ENCODE results near the gene ADPGK.

Gene ADPGK

GRCh38 chr15:72786676-72787345, 3.3 kb upstream of the ADPGK start:
- TF ChIP-seq POLR2AphosphoS5 (IDR thresholded peaks at IDR 0.05; ENCODE audit: low read depth, low read length) (no peak), TAF1 (IDR thresholded peaks at IDR 0.05; ENCODE audit: borderline replicate concordance, low read depth, low read length) (no peak), POLR2A (IDR thresholded peaks at IDR 0.05; ENCODE audit: low read depth, low read length) (no peak)
- no peak for DNase-seq (ENCODE audit: insufficient read length)
- FAIRE-seq: no peak

DNA sequence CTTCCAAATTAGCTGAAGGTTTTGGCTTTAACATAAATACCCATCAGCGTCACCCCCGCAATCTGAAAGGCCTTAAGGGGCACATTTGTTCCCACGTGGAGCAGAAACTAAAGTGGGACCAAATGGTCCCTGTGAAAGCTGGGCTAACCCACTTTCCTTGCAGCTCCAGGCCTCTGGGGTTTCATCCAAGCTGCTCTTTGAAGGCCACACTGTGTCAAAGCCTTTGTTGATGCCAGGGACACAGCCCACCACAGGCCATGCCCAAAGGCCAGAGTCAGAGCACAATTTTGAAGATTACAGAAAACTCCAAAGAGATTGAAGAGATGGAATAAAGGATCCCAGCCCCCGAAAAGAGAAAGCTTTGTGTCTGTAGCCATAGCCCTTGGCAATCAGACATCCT, 2.7 kb upstream of the ADPGK start:
- FAIRE-seq (no peak), DNase-seq (ENCODE audit: insufficient read length) (no peak)
- TF ChIP-seq POLR2AphosphoS5 (IDR thresholded peaks at IDR 0.05; ENCODE audit: low read depth, low read length) (no peak), TAF1 (IDR thresholded peaks at IDR 0.05; ENCODE audit: borderline replicate concordance, low read depth, low read length) (no peak), POLR2A (IDR thresholded peaks at IDR 0.05; ENCODE audit: low read depth, low read length) (no peak)

DNA sequence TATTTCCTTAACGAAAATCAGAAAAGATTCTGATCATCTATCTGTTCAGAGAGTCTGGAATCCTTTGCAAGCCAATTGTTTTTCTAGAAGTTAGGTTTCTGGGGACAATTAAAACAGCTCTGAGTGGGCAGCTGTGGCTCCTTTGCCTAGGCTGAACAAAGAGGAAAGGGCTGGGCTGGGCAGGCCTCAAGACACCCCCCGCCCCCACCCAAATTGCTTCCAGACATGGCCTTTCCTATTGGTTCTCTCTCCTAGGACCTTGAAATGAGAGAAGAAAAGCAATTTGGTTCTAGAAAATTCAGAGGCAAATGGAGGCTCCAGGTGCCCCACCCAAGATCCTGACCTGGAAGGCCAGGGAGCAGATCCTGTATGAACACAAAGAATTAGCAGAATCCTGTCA, 2.3 kb upstream of the ADPGK start:
- no peak for DNase-seq (ENCODE audit: insufficient read length)
- FAIRE-seq: no peak
- TF ChIP-seq POLR2A (IDR thresholded peaks at IDR 0.05; ENCODE audit: low read depth, low read length): no peak
- TF ChIP-seq TAF1 (IDR thresholded peaks at IDR 0.05; ENCODE audit: borderline replicate concordance, low read depth, low read length): no peak
- TF ChIP-seq POLR2AphosphoS5 (IDR thresholded peaks at IDR 0.05; ENCODE audit: low read depth, low read length): no peak

- DNase-seq (ENCODE audit: insufficient read length) (no peak), FAIRE-seq (no peak)
- no peak for TF ChIP-seq TAF1 (IDR thresholded peaks at IDR 0.05; ENCODE audit: borderline replicate concordance, low read depth, low read length)
- TF ChIP-seq POLR2AphosphoS5 (IDR thresholded peaks at IDR 0.05; ENCODE audit: low read depth, low read length): no peak
- no peak for TF ChIP-seq POLR2A (IDR thresholded peaks at IDR 0.05; ENCODE audit: low read depth, low read length)
Observed at GRCh38 chr15:72785432-72785831, 1.9 kb upstream of the ADPGK start.

- no peak for TF ChIP-seq POLR2A (IDR thresholded peaks at IDR 0.05; ENCODE audit: low read depth, low read length)
- TF ChIP-seq TAF1 (IDR thresholded peaks at IDR 0.05; ENCODE audit: borderline replicate concordance, low read depth, low read length): no peak
- no peak for TF ChIP-seq POLR2AphosphoS5 (IDR thresholded peaks at IDR 0.05; ENCODE audit: low read depth, low read length)
- FAIRE-seq (no peak), DNase-seq (ENCODE audit: insufficient read length) (no peak)
Observed at GRCh38 chr15:72784456-72784876, 908 bp upstream of the ADPGK start.

DNA sequence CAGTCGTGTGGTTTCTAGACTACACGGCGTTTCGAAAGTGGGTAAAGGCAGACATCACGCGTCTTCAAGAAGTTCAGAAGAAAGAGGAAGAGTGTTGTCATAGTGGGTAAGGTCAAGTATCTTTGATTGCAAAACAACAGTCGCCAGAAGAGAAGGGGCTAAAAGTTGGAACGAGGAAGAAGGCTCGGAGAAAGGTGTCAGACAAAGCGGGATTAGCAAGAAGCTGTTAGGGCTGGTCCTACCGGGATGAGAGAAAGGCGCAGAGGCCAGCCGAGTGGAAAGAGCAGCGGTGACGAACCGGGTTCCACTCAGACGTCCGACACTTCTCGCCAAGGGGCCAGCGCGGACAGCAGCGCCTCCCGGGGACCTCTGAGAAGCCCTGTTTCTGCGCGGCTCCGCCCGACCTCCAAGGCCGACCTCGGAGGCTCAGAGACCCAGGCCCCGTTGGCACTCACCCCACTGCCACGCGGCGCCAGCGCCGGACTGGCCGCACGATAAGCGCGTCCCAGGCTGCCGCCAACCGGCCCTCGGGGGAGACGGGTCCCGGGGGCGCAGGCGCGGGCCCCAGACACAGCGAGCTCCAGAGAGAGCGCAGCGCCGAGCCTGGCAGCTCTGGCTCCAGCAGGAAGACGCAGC, 436 bp downstream of the ADPGK start:
- TF ChIP-seq TAF1 (IDR thresholded peaks at IDR 0.05; ENCODE audit: borderline replicate concordance, low read depth, low read length): no peak
- TF ChIP-seq POLR2A (IDR thresholded peaks at IDR 0.05; ENCODE audit: low read depth, low read length): no peak
- FAIRE-seq (no peak), DNase-seq (ENCODE audit: insufficient read length) (no peak)

- no peak for TF ChIP-seq TAF1 (IDR thresholded peaks at IDR 0.05; ENCODE audit: borderline replicate concordance, low read depth, low read length)
- no peak for TF ChIP-seq POLR2AphosphoS5 (IDR thresholded peaks at IDR 0.05; ENCODE audit: low read depth, low read length)
- TF ChIP-seq POLR2A (IDR thresholded peaks at IDR 0.05; ENCODE audit: low read depth, low read length): no peak
- no peak for DNase-seq (ENCODE audit: insufficient read length)
- no peak for FAIRE-seq
Observed at GRCh38 chr15:72782274-72783003, 1.1 kb downstream of the ADPGK start.

DNA sequence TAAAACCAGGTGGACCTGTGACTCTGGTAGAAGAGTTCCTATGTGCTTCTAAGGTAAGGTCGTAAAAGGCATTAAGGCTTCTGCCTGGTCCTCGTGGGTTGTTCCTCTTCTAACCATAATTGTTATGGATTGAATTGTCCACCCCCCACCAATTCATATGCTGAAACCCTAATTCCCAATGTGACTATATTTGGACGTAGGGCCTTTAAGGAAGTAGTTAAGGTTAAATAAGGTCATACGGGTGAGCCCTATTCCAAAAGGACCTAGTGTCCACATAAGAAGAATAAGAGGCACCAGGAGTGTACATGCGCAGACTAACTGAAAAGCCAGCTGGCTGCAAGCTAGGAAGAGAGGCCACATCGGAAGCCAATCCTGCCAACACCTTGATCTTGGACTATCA, 1.9 kb downstream of the ADPGK start:
- DNase-seq (ENCODE audit: insufficient read length): no peak
- TF ChIP-seq POLR2AphosphoS5 (IDR thresholded peaks at IDR 0.05; ENCODE audit: low read depth, low read length) (no peak), TAF1 (IDR thresholded peaks at IDR 0.05; ENCODE audit: borderline replicate concordance, low read depth, low read length) (no peak), POLR2A (IDR thresholded peaks at IDR 0.05; ENCODE audit: low read depth, low read length) (no peak)
- FAIRE-seq: no peak

GRCh38 chr15:72778796-72779195, 4.8 kb downstream of the ADPGK start:
- FAIRE-seq: no peak
- TF ChIP-seq POLR2AphosphoS5 (IDR thresholded peaks at IDR 0.05; ENCODE audit: low read depth, low read length): 0 out of 2 replicates have a peak, but pooled peaks have one; percentile 25
- TF ChIP-seq TAF1 (IDR thresholded peaks at IDR 0.05; ENCODE audit: borderline replicate concordance, low read depth, low read length): no peak
- no peak for DNase-seq (ENCODE audit: insufficient read length)

DNA sequence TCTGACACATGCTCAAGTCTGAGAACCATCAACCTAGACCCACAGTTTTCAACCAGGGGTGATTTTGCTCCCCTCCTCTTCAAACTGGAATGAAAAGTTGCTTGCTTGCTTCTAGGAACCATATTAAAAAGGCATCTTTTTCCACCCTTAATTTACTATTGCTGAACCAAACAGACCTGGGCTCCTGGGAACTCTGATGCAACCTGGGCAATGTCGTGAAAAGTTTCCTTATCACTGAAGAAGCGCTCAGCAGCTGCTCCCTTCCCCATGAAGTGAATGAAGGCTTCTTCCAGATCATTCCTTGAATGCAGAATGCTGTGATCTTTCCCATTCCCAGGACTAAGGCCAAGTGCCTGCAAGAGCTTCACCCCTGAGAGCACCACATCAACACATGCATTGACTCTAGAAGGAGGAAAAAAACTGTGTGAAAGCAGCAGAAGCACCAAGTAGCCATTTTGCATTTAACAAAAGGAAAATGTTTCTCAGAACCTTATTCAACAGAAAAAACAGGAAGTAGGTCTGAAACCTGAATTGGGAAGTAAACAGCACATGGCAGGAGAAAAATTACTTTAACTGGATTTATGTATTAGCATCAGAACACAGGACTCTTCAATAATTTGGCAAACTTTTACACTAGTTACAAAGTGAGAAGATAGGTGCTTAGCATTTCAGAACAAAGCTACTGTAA, 8.7 kb downstream of the ADPGK start:
- no peak for FAIRE-seq
- TF ChIP-seq POLR2A (IDR thresholded peaks at IDR 0.05; ENCODE audit: low read depth, low read length) (no peak), TAF1 (IDR thresholded peaks at IDR 0.05; ENCODE audit: borderline replicate concordance, low read depth, low read length) (no peak), POLR2AphosphoS5 (IDR thresholded peaks at IDR 0.05; ENCODE audit: low read depth, low read length) (no peak)

GRCh38 chr15:72771329-72771725, 12.2 kb downstream of the ADPGK start:
- TF ChIP-seq TAF1 (IDR thresholded peaks at IDR 0.05; ENCODE audit: borderline replicate concordance, low read depth, low read length): no peak
- TF ChIP-seq POLR2AphosphoS5 (IDR thresholded peaks at IDR 0.05; ENCODE audit: low read depth, low read length): no peak
- no peak for TF ChIP-seq POLR2A (IDR thresholded peaks at IDR 0.05; ENCODE audit: low read depth, low read length)
- DNase-seq (ENCODE audit: insufficient read length) (no peak), FAIRE-seq (peak; percentile 67)

More for the DNA sequence above, 8.7 kb downstream of the ADPGK start:
- no peak for DNase-seq (ENCODE audit: insufficient read length)

All from GM12892 (cell line).